HG03064 (cell line): ENCODE measurements around the gene JAG1.

Source experiments
- ATAC-seq: cut with Tn5 transposase; IDR thresholded peaks from one replicate; pipeline ENCODE4 v1.9.1; 2021; ENCODE audit warnings: low read depth; ENCODE audit not compliant: unreplicated experiment

The JAG1 gene

DNA sequence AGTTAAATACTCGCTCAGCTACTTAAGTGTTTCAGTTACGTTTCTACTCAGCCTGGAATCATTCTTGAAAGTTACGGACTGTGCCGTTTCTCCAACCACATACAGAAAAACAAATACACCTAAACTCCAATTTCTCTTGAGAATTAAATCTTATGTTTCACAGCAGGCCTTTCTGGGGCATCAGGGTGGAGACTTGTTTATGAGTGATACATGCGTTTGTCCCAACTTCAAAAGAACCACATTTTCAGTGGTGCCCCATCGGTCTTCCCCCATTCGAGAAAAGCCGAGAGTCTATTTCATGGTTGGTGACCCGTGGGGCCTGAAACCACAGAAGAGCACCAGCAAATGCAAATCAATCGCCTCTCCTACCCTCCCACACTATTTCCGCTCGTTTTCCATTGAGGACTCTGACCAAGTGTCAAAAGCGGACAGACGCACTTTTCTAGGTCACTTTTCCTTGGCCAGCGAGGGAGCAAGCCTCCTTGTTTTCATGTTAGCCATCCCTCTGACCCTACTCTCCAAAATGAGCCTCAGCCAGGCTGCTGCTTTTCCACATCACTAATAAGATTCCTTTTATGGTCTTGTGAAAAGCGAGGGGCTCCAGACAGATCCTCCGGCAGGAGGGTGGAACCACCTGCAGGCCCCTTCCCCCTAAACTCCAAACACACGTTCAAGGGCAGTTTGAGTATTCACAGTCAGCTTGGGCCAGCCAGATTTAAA, 3.1 kb downstream of the JAG1 start:
- ATAC-seq = peak; percentile 26

DNA sequence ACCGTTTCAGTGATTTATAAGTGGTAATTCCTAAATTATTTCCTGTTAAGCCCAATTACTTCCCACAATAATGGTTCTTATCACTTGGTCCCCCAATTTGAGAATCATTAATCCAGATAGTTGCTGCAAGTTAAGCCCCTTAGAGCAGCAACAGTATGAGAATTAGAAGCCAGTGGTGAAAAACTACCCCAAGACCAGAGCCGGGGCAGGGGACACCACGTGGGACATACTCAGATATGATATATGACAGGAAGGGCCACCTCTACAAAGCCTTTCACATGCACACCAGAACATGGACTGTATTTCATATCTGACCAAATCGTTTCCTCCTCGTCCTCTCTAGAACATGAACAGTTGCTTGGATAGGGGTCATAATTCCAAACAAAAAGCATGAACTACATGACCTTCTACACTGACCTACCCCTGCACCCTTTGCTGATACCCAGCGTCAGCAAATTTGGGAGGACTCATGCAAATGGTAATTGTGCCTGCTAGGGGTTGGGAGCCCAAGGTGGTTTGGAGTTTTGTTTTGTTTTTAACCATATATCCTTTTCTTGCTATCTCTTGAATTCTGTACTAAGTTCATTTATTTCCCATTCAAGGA, 3.9 kb downstream of the JAG1 start:
- ATAC-seq = no peak

DNA sequence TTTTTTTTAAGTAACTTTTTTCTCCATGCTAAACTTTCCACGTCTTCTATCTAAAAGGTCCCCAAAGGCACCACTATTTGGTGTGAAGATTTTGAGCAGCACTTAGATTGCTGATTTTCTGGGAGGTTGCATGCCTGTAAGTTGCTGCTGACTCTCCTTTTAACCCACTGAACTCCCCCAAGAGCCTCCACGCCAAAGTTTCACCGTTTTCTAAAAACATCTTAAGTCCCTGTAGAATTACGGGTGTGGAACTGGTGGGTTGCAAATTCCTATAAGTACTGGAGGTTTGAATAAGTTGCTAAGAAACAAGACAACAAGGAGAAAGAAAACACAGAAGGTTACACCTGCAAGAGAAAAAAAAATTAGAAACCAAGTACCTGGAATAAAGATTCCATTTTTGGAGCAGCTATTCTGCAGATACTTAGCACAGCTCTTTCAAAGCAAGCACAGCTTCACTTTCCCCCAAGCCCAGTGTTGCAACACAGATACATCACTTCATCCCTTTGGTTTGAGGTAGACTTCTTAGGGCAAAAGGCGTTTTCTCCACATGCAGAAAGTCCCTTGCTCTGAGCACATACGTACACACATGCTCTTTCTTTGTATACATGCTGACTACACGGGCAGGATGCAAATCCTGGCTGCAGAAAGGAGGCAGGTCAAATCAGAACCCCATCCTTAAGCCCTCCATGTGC, 5.0 kb downstream of the JAG1 start:
- ATAC-seq = no peak

DNA sequence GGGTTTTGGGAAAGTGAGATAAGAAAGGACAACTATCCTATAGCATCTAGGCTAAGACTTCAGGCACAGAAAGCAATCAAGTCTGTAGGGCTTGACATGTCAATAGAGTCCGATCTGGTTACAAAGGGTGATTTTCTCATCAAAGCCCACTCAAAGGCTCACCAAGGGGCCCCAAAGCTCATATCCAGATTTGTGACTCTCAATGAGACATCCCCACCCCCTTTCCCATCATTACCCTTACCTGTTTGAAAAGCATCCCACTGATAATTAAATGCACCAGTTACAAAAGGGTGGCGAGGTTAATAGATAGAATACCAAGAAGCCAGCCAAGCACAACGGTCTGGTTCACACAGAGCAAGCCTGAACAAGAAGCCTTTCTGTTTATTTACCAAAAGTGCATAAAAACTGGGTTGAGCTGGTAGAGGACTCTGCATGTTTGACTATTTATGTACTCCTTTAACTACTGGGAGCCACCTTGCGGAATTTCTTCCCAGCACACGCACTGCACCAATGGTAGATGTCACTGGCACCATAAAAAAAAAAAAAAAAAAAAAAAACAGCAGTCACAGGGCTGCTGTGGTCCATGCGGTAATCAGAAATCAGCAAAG, 6.1 kb downstream of the JAG1 start:
- ATAC-seq = no peak

DNA sequence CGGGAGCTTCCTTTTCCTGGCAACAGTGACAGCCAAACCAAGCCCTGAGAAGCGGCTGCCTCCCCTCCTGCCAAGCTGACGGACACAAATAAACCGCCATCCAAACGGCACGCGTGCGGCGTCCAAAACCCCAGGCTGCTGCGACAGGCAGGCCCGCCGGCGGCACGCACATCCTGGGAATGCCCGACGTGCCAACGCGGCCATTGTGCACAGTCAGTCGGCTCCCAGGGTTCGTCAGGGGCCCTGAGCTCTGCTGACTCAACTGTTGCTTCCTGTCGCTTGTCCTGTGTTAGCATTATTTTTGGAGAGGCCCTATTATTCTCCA, 6.8 kb downstream of the JAG1 start:
- no peak for ATAC-seq

DNA sequence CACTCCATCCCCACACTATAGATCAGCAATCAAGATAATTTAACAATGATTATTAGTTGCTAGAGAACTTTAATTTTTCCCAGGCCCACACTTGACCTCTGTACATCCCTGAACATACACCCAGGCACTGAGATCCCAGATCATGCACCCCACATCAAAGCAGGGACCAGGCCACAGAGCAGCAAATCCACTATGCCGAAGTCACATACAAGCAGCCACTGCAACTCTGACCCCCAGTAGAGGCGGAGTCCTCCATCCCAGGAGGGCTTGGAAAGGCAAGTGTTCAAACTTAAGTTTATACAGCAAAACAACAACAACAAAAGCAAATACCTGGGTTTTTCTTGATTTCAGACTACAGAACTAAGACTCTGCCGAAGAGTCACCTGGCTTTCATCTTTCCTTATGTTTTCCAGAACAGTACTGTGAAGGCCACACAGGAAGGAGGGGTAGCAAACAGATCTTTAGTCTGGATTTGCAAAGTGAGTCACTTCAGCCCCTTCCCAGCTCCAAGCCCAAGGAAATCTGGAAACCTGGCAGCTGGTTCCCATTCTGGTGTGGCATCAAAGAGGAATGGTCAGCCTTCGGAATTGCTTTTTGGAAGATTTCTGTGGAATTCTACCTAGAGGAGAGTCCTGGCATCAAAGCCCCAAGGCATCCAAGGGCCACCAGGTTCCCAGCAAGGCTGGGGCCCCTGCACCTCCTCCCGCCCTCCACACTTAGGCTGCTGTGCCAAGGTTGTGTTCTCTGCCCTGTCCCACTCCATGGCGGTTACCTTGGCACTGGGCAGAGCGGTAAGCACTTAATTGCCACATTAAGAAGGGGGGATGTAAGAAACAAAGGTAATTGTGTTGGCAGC, 7.3 kb downstream of the JAG1 start:
- no peak for ATAC-seq

DNA sequence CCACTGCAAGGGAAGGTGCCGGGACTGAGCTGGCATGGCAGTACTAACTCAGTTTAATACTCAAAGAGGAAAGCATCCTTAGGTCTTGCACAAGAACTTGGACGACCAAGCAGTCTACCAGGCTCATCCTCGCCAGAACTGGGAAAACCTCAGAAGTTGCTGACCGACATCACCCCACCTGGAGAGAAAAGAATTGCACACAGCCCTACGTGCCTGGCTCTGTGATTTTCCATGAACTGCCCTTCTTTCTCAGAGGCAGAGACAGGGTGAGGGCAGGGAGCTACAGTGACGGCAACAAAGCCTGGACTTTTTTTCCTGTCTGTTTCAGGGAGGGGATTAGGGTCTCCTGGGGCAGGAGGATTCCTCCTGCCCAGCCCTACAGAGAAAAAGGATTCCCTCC, 8.0 kb downstream of the JAG1 start:
- no peak for ATAC-seq

DNA sequence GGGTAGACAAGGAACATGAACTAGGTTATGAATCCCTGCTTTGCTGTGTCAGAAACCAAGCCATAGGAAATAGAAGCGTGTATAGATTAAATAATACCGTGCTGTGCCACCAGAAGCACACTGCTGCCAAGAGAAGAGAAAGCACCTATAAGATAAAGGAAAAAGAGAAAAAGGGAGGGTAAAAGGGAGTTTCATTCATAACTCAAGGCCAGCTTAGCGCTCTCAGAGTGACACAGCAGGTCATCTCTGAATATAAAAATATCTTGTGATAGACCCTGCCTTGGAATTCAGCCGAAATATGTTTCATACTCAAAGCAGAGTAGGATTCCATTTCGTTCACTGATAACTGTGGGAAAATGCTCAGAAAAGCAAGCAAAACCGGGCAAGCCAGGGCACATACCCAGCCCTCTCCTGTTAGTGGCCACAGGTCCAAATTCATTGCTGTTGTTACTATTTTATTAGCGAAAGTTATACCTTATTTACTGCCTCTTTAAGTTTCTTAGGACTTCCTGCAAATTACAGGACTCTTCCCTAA, 8.7 kb downstream of the JAG1 start:
- no peak for ATAC-seq

DNA sequence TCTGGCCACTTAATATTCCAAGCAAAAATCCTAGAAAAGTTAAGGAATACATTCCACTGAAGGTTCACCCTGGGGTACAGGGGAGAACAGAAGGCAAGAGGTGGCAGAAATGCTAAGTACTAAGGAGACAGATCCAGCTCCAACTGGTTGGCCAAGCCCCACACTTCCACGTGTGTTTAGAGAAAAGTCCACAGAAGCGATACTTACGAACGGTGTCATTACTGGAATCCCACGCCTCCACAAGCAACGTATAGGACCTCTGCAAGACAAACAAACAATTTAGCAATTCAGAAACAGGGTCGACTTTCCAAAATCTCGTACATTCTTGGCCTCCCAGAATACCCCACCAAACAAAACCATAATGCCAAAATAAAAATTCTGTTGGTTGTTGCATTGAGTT, 10.0 kb downstream of the JAG1 start:
- no peak for ATAC-seq

DNA sequence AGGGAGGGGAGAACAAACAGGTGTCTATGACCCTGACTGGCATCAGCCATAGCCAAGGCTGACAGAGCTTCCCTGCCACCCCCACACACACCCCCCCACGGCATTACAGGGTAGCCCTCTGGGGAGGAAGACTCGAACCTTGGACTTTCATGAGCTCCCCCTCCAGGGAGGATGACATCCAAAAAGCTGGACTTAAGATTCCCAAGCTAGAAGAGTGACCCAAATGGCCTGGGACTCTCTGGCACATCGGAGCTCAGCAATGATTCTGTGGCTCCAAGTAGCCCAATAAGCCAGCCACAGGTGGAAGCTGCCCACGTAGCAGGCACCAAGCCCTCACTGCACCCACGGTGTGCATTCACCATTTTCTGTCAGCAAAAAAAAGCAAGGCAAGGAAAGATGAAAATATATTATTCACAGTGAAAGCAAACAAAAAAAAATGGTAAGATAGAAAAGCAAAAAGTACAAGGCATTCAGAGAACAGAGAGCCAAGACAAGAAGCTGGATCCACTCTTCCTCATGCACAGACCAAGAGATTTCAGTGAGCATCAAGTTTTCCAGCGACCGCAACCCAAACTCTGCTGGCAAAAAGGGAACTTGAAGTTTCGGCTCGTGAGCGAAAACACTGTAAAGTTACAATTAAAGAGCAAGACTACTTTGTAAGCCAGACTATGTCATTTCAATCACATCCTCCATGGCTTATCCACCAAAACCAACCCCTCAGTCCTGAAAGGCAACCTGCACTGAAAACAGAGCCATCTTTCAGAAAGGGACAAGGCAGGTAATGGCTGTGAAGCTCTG, 10.9 kb downstream of the JAG1 start:
- no peak for ATAC-seq

DNA sequence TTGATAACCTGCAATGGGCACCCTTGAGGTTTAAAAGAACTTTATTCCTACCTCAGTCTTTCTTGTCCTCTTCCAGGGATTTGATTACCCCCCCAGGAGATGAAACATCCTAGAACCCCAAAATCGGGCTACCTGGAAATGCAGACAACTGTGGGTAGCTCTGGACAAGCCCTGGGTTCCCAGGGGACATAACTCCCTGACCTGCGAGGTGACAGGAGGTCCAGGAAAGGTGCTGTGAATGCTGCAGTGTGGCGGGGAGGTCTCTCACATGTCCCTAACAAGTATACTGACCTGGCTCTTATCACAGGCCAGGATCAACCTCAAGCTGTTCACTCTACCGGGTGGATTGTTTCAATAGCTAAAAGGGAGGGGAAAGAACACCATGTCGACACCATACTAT, 11.6 kb downstream of the JAG1 start:
- ATAC-seq = no peak

DNA sequence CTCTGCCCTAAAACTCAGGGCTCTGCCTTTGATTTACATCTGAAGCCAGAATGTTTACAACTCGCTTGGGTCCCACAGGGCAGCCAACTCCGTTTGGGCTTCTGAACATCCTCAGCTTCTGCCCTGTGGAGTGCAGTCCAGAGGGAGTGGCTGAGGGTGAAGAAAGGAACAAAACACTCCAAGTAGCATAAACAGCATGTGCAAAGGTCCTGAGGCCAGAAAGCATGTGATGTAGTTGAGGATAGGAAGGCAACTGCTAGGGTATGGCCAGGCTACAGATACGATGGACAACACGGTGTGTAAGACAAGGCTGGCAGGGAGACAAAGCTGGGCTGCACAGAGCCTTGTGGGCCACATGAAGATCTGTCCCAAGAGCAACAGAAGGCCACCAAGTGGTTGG, 12.5 kb downstream of the JAG1 start:
- no peak for ATAC-seq

DNA sequence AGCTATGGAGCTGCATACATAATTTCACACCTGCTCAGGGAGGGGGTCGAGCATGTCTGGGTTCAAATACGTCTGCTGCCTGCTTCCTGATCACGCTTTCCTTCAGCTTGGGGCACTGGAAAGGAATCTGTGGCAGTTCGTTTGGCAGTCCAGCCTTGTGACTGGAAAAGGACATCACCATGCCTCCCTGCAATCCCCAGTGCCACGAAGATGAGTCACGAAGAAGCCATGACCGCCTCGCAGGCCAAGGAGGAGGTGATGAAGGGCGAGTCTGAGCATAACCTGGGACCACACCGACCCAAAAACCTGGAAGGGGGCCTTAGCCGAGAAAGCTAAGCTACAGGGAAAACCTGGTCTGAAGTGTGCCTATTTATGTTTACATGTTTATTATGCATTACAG, 13.1 kb downstream of the JAG1 start:
- no peak for ATAC-seq

DNA sequence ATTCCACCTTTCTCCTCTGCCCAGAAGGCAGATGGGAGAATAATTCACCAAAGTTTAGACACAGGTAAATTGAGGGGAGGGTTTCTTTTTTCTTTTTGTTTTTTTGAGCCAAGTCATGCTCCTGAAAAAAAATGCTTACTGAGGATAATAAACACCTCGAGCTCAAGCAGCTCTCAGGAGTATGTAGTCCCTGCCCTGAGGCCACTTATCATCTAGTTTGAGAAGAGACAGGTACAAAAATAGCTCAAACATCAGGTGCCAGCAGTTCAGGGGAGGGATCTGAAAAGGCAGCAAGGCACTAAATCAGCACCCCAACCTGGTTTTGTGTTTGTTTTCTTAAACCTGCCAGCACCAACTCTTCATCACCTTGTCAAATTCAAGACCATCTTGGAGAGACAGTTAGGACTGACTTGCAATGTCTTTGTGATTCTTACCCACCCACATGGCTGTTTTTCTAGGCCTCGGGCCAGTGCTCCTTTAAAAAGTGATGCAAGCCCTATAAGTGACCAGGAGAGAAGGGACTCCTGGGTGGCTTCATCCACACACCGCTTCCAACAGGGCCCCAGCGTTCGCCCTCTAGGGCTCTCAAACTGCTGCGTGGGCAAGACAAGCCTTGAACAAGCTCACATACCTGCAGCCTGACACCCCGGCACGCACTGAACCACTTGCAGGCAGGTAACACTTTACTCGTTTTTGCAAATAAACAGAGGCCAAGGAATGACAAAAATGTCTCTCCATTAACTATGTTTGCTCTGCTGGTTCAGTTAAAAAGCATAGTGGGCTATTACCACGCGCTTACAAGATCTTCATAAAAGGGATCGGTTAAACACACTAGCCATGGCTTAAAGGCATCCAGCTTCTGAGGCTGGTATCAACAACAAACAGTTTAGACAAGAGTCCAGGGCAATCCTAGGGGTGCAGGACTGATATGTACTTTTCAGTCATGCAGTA, 13.9 kb downstream of the JAG1 start:
- no peak for ATAC-seq

DNA sequence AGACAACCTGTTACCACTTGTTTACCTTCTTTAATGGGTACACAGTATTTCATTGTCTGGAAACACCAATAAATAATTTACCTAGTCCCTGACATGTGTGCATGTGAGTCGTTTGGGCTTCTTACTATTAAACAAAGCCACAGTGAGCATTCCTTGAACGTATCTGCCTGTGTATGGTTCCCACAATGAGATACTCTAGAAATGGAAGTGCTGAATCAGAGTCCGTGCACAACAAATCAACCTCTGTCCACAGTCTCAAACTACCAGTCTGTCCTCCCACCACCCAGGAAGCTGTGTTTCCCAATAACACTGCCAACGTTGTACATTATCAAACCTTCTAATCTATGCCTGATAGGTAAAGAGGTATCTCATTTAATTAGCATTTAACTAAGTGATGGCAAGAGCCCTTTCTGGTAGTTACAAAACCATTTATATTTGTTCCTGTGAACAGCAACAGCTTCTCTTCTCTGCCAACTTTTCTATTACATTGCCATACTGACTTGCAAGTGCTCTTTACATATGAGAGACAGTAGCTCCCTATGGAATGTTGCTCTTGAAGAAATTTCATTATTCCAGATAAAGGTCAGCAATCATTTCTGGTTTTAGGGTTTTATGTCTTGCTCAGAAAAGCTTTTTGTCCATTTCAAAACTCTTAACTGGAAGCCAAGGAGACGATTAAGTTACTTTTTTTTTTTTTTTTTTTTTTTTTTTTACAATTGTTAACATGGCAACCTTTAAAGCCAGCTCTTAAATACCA, 14.7 kb downstream of the JAG1 start:
- ATAC-seq = no peak

DNA sequence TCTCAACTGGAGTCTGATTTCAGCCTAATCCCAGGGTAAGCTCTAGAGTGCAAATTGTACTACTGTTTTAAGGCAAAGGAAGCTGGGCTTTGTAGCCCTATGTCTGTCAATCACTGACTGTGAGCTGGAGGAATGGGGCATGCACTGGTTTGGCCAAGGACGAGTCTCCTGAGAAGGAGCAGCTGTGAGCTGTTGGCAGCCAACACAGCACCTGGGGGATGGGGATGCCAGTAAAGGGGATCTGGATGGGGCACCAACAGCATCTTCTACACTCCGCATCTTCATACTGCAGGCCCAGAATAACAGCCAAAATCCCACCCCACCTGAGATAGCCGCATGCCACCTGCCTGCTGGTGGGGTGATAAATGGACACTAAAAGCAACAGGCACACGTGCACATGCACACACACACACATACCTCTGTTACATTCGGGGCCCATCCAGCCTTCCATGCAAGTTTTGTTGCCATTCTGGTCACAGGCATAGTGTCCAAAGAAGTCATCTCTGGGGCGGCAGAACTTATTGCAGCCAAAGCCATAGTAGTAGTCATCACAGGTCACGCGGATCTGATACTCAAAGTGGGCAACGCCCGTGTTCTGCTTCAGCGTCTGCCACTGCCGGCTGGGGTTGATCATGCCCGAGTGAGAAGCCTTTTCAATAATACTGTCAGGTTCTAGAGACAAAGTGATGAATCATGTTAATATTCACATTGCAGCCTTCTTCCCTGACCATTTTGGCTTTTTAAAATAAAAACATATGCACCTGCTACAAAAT, 15.6 kb downstream of the JAG1 start:
- ATAC-seq = no peak

DNA sequence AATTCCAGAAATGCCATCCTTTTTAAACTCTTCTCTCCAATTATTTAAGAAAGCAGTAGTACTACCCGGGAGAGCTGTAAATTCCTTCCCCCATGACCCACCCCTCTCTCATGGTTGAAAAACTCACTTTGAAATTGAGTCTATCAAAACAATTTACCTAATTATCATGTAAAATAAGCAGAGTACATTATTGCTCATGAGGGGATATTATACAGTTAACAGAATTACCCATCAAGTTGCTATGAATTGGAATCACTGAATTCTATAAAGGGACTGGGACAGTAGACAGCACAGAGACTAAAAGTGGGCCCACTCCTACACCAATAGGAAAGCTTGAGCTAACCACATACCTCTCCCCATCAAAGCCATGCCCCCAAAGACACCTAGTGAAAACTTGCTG, 16.3 kb downstream of the JAG1 start:
- ATAC-seq = no peak
